Measurements from ENCODE around the gene CTDSP1.

DNA sequence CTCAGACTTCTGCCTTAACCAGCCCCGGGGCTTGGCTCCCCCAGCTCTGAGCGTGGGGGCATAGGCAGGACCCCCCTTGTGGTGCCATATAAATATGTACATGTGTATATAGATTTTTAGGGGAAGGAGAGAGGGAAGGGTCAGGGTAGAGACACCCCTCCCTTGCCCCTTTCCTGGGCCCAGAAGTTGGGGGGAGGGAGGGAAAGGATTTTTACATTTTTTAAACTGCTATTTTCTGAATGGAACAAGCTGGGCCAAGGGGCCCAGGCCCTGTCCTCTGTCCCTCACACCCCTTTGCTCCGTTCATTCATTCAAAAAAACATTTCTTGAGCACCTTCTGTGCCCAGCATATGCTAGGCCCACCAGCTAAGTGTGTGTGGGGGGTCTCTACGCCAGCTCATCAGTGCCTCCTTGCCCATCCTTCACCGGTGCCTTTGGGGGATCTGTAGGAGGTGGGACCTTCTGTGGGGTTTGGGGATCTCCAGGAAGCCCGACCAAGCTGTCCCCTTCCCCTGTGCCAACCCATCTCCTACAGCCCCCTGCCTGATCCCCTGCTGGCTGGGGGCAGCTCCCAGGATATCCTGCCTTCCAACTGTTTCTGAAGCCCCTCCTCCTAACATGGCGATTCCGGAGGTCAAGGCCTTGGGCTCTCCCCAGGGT is 5.5 kb downstream of the CTDSP1 start:
- no peak for TF ChIP-seq POLR2AphosphoS5 (IDR thresholded peaks at IDR 0.05)
- no peak for TF ChIP-seq POLR2A (IDR thresholded peaks at IDR 0.05)
- no peak for TF ChIP-seq EP300 (IDR thresholded peaks at IDR 0.05; ENCODE audit: low read depth)

All from transverse colon (tissue), 3 donors.